Activated CD4-positive, alpha-beta T cell treated with anti-CD3 and anti-CD28 coated beads, Interleukin-10, Interleukin-2, amounts not matched to agents 100 ng/mL and 50 ng/mL, durations not matched to agents 16 hours and 8 hours (primary cell): ENCODE measurements around the gene STAT4.
A peak's percentile ranks its signal among the peaks of the same experiment; 100 is the strongest.

ENCODE experiments used
- DNase-seq: peaks from one replicate; pipeline ENCODE4 v3.0.0-alpha.2; 2020

Gene STAT4

GRCh38 chr2:191174442-191174841 lies 23.6 kb upstream of the STAT4 start:
- DNase-seq = no peak

DNA sequence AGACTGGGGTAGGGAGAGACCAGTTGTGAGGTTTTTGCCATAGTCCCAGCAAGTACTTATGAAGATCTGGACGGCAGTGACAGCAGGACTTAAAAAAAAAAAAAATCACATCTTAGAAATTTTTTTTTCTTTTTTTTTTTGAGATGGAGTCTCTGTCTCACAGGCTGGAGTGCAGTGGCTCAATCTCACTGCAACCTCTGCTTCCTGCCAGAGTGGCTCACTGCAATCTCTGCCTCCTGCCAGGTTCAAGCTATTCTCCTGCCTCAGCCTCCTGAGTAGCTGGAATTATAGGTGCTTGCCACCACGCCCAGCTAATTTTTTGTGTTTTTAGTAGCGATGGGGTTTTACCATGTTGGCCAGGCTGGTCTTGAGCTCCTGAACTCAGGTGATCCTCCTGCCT lies 22.4 kb upstream of the STAT4 start:
- DNase-seq = no peak

- no peak for DNase-seq
These were observed 21.0 kb upstream of the STAT4 start for GRCh38 chr2:191171708-191172355.

- no peak for DNase-seq
These were observed 20.5 kb upstream of the STAT4 start for GRCh38 chr2:191171286-191171685.

DNA sequence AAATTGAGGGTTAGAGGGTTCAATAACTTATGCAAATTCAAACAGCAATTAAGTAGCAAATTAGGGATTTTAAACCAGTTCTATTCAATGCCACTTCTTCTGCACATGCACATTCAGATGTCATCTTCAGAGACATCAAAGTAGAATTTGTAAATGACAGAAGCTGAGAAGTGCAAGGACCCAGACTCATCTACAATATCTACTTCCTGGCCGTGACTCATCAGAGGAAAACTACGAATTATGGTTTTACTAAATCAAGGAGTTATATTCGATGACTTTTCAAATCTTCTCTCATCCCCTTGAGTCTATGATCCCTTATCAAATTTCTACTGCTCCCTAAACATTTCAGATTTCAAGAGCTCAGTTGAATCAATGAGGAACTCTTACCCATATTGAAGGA lies 20.0 kb upstream of the STAT4 start:
- DNase-seq = peak; percentile 53

DNA sequence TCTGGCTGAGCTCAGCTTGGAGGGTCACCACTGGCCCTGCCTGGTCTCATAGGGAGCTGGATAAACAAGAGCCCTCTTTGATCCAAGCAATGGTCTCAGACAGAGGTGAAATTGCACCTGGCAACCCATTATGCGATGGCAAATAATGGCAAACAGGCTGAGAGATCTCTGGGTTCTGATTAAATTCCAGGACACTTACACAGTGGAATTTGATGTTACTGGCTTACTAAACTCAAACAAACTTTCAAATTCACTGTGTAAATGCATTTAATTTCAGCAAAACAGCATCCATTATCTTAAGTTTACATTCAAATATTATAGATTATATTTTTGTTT lies 19.5 kb upstream of the STAT4 start:
- DNase-seq = no peak

GRCh38 chr2:191169456-191170300 lies 18.9 kb upstream of the STAT4 start:
- DNase-seq = no peak

- DNase-seq = no peak
These were observed 17.0 kb upstream of the STAT4 start for GRCh38 chr2:191167766-191168165.

DNA sequence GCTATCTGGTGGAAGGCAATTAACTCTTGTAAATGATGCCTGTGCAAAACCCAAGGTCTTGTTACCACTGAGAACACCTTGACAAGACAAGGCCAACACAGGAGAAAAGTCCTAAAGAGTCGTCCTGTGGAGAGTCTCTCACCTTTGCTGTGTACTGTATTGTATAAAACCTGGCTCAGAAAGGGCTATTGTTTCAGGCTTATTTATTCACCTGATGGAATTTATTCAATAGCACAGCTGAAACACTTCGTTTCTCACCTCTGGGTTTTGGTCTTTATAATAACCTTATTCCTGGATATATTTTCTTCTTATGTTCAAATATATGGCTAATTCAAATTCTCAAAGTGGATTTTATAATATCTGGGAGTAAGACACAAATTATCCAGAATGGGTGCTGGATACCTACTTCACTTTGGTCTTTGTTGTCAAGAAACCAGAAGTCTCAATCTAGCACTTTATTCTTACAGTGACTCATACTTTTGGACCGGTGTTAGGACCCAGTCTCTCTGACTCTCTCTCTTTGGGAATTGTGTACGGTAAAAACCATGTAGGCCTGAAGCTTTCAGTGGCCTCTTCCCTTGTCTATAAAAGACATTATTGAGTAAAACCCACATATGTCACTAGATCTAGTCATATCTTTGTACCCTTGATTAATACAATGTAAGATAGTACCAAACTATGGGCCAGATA lies 16.1 kb upstream of the STAT4 start:
- DNase-seq = no peak

DNA sequence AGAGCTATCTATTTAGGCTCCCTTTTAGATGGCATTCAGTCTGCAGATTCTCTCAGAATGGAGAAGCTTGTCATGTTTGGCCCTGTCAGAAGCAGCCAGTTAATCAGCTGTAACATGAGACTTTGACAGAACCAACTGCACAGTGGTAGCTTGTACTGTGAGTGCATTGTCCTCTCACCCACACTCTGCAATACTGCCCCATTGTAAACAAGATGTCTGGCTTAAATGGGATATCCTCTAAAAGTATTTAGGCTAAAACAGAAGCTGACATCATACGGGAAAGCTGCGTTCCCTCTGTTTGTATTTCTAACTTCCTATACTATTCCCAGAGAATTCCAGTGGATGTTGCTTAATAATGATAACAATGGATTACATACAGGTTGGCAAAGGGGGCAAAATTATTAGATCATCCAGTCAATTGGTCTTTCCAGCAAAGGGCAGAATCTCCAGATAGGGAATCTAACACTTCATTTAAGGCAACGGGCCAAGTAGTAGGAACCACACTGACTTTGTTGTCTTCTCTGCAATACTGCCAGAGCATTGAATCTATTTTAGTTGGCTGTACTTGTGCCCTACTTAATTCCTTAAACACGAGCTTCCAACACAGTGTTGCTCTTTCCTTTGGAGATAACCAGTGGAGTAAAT lies 15.4 kb upstream of the STAT4 start:
- DNase-seq = no peak

GRCh38 chr2:191165176-191165643 lies 14.4 kb upstream of the STAT4 start:
- peak; percentile 52 for DNase-seq

GRCh38 chr2:191158747-191159146 lies 8.0 kb upstream of the STAT4 start:
- DNase-seq = no peak

DNA sequence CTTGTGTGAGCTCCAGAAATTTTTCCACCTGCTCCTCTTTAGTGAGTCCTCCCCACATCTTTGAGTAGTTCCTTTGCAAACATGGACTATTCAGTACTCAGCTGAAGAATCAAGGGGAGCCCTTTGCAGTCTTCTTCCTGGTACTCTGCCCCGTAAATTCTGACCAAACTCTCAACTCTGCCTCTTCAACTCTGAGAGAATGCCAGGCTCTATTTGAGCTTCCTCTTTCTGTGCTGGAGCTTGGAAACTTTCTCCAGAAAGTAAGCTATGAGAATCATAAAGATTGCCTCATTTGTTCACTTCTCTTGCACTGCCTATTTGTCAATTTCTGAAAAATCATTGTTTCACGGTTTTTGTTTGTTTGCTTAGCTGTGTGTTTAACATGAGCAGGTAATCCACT lies 7.4 kb upstream of the STAT4 start:
- no peak for DNase-seq

DNA sequence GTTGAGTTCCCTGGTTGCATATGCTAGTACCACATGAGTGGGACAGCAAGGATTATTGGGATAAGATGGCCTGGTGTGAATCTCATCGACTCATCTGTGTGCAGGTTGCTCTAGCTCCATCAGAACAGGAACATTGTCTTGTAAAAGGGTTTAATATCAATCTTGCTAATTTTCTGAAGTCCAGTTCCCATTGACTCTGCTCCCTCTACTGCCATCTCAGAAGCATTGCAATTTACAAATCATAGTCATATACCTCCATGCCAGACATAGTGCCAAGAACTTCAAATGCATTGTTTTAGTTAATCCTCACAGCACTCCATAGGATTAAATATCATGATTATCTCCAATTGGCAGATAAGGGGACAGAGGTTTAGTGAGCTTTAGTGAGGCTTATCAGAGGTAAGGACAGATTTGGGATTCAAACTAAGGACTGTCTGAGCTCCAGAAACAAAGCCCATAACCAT lies 4.8 kb upstream of the STAT4 start:
- peak; percentile 62 for DNase-seq

DNA sequence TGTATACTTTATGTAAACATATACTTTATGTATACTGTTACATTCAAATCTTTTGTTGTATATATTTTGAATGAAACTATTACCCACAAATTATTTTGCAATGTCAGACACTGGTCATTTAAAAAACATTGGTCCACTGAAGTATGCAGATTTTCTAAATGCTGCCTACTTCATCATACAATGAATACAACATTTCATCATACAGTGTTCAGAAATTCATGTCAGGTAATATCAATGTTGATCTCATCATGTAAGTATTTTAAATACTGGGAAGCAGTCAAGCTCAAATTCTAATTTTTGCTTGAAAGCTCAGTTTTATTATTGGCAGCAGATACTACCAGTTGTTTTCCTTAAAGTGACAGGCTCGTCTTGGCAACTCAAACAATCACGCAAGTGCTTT lies 2.9 kb upstream of the STAT4 start:
- DNase-seq = no peak

- DNase-seq = peak; percentile 70
These were observed 1.9 kb upstream of the STAT4 start for GRCh38 chr2:191152482-191153240.

DNA sequence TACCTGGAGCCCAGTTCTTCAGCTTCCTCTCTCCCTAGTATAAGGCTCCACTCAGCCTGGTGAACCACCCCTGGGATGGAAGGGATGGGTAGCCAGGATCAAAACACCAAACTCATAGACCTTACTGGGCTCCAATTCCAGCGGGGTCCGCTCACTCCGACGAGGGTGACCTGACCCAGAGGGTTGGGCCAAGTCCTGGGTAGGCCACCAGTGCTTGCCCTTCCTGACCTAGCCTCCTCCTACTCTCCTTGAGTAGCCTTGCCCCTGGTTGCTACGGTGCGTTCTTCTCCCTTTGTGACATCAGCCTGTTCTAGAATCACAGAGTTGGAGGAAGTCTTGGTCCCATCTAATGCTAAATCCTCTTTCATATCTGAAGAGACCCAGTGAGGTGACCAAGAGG lies 537 bp upstream of the STAT4 start:
- no peak for DNase-seq

DNA sequence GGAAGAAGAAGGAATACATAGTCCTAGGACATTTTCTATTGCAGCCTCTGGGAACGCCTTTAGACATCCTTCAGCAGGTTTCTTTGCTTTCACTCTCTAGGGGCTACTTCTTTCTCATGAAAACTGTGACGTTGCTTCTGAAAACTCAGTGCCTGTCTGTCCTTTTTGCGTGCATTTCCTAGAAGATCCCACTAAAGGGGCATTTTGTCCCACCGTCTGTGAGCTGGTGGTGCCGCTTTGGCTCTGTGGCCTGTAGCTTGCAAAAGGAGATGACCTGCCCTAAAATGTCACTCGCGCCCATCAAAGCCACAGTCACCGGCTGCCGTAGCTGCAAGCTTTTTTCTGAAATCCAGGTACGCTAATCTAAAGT lies 579 bp downstream of the STAT4 start:
- peak; percentile 37 for DNase-seq

DNA sequence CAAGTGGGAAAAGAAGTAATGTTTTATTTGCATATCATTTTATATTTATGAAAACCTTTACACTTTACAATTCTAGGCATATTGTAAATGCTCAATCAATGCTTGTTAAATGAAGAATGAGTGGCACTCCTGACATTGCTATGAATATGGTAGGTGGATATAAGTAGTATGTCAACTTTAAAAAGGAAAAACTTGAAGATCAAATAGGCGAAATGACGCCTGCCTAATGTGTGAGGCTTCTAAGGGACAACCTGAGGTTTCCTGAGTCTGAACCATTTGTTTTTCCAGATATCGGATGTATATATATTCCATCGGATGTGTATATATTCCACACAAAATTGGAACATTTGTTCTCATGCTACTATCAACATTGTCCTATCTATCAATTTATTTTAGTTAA lies 1.4 kb downstream of the STAT4 start:
- DNase-seq = no peak

- peak; percentile 51 for DNase-seq
These were observed 2.0 kb downstream of the STAT4 start for GRCh38 chr2:191148791-191149190.

DNA sequence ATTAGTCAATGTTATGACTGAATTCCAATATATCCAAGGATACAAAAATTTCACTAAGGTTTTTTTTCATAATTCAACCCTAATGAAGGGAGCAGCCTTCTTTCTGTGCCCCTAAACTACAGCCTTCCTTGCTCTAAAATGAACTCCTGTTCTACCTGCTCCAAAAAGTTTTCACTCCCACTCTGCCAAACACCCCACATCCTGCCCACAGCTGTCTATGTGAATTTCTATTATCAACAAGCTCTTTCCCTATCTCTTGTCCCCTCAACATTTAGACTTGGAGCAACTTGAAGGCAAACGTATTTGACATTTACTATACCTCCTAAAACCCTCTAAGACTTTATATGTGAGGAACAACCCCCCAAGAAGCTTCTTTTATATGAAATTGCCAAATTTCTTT lies 2.5 kb downstream of the STAT4 start:
- DNase-seq = no peak

DNA sequence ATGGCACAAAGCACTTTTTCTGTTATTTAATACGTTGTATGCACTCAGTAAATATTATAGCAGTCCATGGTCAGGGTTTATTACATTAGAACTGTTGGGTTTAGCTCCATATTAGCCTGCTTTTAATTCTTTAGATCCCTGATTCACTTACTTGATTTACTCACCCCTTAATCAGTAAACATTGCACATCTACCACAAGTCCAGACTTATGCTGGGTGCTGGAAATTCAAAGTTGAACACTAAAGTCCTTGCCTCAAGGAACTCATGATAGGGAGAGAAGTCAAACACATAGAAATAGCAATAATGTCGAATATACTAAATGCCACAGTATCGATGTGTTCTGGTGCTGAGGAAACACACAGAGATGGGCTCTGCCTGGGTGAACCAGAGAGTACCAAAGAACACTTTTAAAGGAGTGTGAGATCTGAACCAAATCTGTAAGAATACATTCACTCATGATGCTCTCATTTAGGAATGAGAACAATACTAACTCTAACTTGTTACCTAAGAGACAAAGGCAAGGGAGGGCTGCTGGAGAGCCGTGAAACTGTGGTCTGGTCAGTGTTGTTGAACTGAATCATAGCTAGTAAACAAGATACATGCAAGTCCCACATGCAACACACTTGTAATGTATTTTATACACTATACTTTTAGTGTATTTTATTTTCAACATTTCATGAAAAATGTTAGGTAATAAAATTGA lies 4.9 kb downstream of the STAT4 start:
- no peak for DNase-seq
